Activated CD4-positive, alpha-beta T cell treated with anti-CD3 and anti-CD28 coated beads, Interleukin-2, amount 10 ng/mL, durations not matched to agents 7 days and 5 days (primary cell): ENCODE results near the gene PTPRG. TPM values are rescaled to one million over a fixed set of nuclear protein-coding genes. Genes with fewer than 3 reads are reported as not detected.
"Not testable (repeated sequence)": the region's sequence is repeated elsewhere in the genome, so short reads cannot be mapped to it uniquely, and the experiment has no call there.

ENCODE experiments used
- CTCF ChIA-PET: fragments of 350-600 bp; sonication (Branson Sonifier 250); formaldehyde crosslinking; loops from one replicate; lab custom pipeline; 2021; ENCODE audit warnings: antibody characterized with exemption; lab: Charles Lee
- POLR2A ChIA-PET: fragments of 350-600 bp; sonication (Branson Sonifier 250); formaldehyde crosslinking; loops from one replicate; lab custom pipeline; 2021; ENCODE audit warnings: antibody characterized with exemption; lab: Charles Lee
- DNase-seq: peaks from one replicate; pipeline ENCODE4 v3.0.0-alpha.2; 2020
- H3K27ac Mint-ChIP-seq: one replicate; pipeline ENCODE4 v1.8.0; 2021; ENCODE audit warnings: mild to moderate bottlenecking, moderate library complexity, mixed read lengths
- H3K27me3 Mint-ChIP-seq: one replicate; pipeline ENCODE4 v1.8.0; 2021; ENCODE audit warnings: mixed read lengths
- H3K36me3 Mint-ChIP-seq: one replicate; pipeline ENCODE4 v1.8.0; 2021; ENCODE audit warnings: low read depth, mixed read lengths
- H3K4me1 Mint-ChIP-seq: one replicate; pipeline ENCODE4 v1.8.0; 2021; ENCODE audit warnings: mixed read lengths
- H3K4me3 Mint-ChIP-seq: one replicate; pipeline ENCODE4 v1.8.0; 2021; ENCODE audit warnings: mild to moderate bottlenecking, moderate library complexity, mixed read lengths
- H3K9me3 Mint-ChIP-seq: one replicate; pipeline ENCODE4 v1.8.0; 2021; ENCODE audit warnings: mixed read lengths
- total RNA-seq, 2 experiments: library from RNA; stranded (reverse); gene quantifications; one replicate each; pipeline ENCODE4 v1.2.3, GENCODE V29; 2021

PTPRG gene
- total RNA-seq, 2 experiments from 2014 or later, result not detected

- H3K36me3 Mint-ChIP-seq, H3K27ac Mint-ChIP-seq, H3K4me1 Mint-ChIP-seq, CTCF ChIA-PET, DNase-seq, H3K27me3 Mint-ChIP-seq, H3K9me3 Mint-ChIP-seq, POLR2A ChIA-PET, H3K4me3 Mint-ChIP-seq: not testable (repeated sequence)
Observed at GRCh38 chr3:61698278-61699072, 137.1 kb downstream of the PTPRG start.

DNA sequence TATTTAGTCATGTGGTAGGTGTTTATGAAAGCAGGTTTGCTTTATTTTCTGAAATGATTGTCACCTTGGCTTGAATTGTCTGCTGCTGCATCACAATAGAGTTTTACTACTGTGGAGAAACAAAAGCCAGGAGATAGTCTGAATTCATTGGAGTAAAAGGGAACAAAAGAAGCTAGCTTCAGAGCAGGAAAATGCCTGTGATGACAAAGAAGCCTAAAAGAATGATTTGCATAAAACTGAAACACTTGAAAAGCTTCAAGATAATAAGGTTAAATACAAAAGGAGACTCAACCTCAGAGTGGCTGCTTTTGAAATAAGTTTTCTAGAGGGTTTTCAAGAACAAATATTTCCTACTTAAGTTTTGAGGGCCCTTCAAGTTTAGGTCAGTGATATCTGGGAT lies 138.3 kb downstream of the PTPRG start:
- no peaks in the 10 kb centered on the region for H3K4me1 Mint-ChIP-seq
- H3K9me3 Mint-ChIP-seq, result no peaks in the 10 kb centered on the region
- no peak overlapping the region for H3K27ac Mint-ChIP-seq
- H3K27me3 Mint-ChIP-seq, result no peaks in the 10 kb centered on the region
- no peak overlapping the region for H3K4me3 Mint-ChIP-seq
- ChIA-PET CTCF (no interaction called here), POLR2A (no interaction called here)
- no peak for DNase-seq
- no peaks in the 10 kb centered on the region for H3K36me3 Mint-ChIP-seq

GRCh38 chr3:61701011-61701410 lies 139.6 kb downstream of the PTPRG start:
- CTCF ChIA-PET, result no interaction called here
- H3K27ac Mint-ChIP-seq, result no peak overlapping the region

GRCh38 chr3:61702453-61702852 lies 141.1 kb downstream of the PTPRG start:
- H3K4me3 Mint-ChIP-seq, result no peak overlapping the region
- H3K27ac Mint-ChIP-seq, result no peak overlapping the region
- no peak for DNase-seq
- no peaks in the 10 kb centered on the region for H3K9me3 Mint-ChIP-seq
- ChIA-PET POLR2A (no interaction called here), CTCF (no interaction called here)
- H3K36me3 Mint-ChIP-seq, result no peaks in the 10 kb centered on the region
- no peaks in the 10 kb centered on the region for H3K27me3 Mint-ChIP-seq
- H3K4me1 Mint-ChIP-seq, result no peaks in the 10 kb centered on the region

More at GRCh38 chr3:61701011-61701410, 139.6 kb downstream of the PTPRG start:
- POLR2A ChIA-PET, result no interaction called here
- no peaks in the 10 kb centered on the region for H3K9me3 Mint-ChIP-seq
- H3K4me3 Mint-ChIP-seq, result no peak overlapping the region
- no peaks in the 10 kb centered on the region for H3K36me3 Mint-ChIP-seq
- no peak for DNase-seq
- no peaks in the 10 kb centered on the region for H3K4me1 Mint-ChIP-seq
- no peaks in the 10 kb centered on the region for H3K27me3 Mint-ChIP-seq

- CTCF ChIA-PET, result no interaction called here
- Mint-ChIP-seq H3K4me1 (no peaks in the 10 kb centered on the region), H3K27ac (no peak overlapping the region), H3K36me3 (no peaks in the 10 kb centered on the region), H3K4me3 (no peak overlapping the region), H3K27me3 (no peaks in the 10 kb centered on the region), H3K9me3 (no peaks in the 10 kb centered on the region)
- POLR2A ChIA-PET, result no interaction called here
- DNase-seq, result no peak
Observed at GRCh38 chr3:61704807-61705206, 143.4 kb downstream of the PTPRG start.

DNA sequence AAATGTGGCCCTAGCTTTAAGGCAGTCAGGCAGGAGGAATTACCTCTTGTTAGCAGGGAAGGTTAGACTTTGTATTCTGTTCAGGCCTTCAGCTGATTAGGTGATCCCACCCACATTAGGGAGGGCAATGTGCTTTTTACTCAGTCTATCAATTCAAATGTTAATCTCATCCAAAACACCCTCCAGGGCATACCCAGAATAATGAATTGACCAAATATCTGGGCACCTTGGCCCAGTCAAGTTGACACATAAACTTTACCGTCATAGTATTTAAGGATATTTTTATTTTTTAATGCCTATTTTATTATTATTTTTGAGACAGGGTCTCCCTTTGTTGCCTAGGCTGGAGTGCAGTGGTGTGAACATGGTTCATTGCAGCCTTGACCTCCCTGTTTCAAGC lies 146.1 kb downstream of the PTPRG start:
- POLR2A ChIA-PET, result no interaction called here
- no peak for DNase-seq
- Mint-ChIP-seq H3K27me3 (no peaks in the 10 kb centered on the region), H3K27ac (no peak overlapping the region), H3K9me3 (peaks cover 6% of the 10 kb centered on the region), H3K4me1 (no peaks in the 10 kb centered on the region), H3K36me3 (no peaks in the 10 kb centered on the region), H3K4me3 (no peak overlapping the region)
- CTCF ChIA-PET, result no interaction called here

- H3K27ac Mint-ChIP-seq, H3K9me3 Mint-ChIP-seq, DNase-seq, POLR2A ChIA-PET, H3K36me3 Mint-ChIP-seq, H3K27me3 Mint-ChIP-seq, H3K4me1 Mint-ChIP-seq, H3K4me3 Mint-ChIP-seq: not testable (repeated sequence)
- CTCF ChIA-PET, result interaction anchor here (0.7 kb wide), 1 partner anchor 737 kb away, joined by 4 read pairs; no protein-coding TSS in a partner anchor
Observed at GRCh38 chr3:61710920-61711319, 149.5 kb downstream of the PTPRG start.

DNA sequence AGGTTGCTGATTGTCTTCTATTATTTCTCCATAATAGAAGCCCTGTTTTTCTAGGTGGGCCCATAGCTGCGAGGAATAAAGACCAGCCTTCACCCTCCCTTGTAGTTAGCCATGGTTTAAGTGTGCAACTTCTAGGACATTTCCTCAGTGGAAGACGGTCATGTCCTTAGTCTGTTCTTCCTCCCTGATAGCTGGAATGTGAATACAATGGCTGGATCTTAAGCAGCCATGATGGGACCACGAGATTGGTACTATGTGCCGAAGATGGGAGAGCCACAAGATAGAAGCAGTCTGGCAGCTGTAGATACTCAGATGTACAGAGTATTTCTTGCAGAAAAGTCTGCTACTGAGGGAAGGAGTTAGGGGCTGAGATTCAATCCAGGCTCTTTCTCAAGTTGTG lies 152.9 kb downstream of the PTPRG start:
- CTCF ChIA-PET, result interaction anchor here (1.3 kb wide), 1 partner anchor 12 kb away, joined by 3 read pairs; no protein-coding TSS in a partner anchor
- peaks cover 6% of the 10 kb centered on the region for H3K9me3 Mint-ChIP-seq

GRCh38 chr3:61715886-61716527 lies 154.6 kb downstream of the PTPRG start:
- Mint-ChIP-seq H3K4me1 (no peaks in the 10 kb centered on the region), H3K27me3 (no peaks in the 10 kb centered on the region), H3K36me3 (no peaks in the 10 kb centered on the region), H3K27ac (no peak overlapping the region), H3K9me3 (peaks cover 4% of the 10 kb centered on the region), H3K4me3 (no peak overlapping the region)
- POLR2A ChIA-PET, result no interaction called here
- DNase-seq, result no peak
- CTCF ChIA-PET, result no interaction called here

More for the DNA sequence above, 152.9 kb downstream of the PTPRG start:
- H3K4me3 Mint-ChIP-seq, result no peak overlapping the region
- POLR2A ChIA-PET, result no interaction called here
- no peak overlapping the region for H3K27ac Mint-ChIP-seq
- no peak for DNase-seq
- no peaks in the 10 kb centered on the region for H3K4me1 Mint-ChIP-seq
- H3K36me3 Mint-ChIP-seq, result no peaks in the 10 kb centered on the region
- no peaks in the 10 kb centered on the region for H3K27me3 Mint-ChIP-seq

GRCh38 chr3:61716693-61717092 lies 155.3 kb downstream of the PTPRG start:
- H3K4me1 Mint-ChIP-seq, H3K9me3 Mint-ChIP-seq, POLR2A ChIA-PET, H3K27ac Mint-ChIP-seq, H3K36me3 Mint-ChIP-seq, H3K4me3 Mint-ChIP-seq, DNase-seq, CTCF ChIA-PET, H3K27me3 Mint-ChIP-seq: not testable (repeated sequence)

DNA sequence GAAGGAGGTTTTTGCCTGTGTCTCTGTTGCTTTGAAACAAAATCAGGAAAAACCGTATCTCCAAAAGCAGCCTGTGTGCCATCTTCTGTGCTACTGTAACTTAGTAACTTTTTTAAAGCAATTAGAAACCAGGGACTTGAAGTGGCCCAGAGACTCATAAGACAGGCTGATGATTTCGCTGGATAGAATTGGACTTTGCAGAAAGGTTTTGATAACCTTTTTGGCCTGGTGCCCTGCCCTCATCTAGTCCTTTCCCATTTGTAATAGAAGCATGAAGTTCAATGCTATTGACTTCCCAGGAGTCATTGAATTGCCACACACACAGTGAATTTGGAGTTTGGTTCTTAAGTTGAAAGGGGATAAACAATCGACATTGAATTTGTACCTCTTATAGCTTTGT lies 157.2 kb downstream of the PTPRG start:
- Mint-ChIP-seq H3K4me3 (no peak overlapping the region), H3K4me1 (no peaks in the 10 kb centered on the region), H3K27me3 (no peaks in the 10 kb centered on the region), H3K9me3 (no peaks in the 10 kb centered on the region), H3K27ac (no peak overlapping the region), H3K36me3 (no peaks in the 10 kb centered on the region)
- POLR2A ChIA-PET, result no interaction called here
- no peak for DNase-seq
- CTCF ChIA-PET, result interaction anchor here (0.6 kb wide), 1 partner anchor 144 kb away, joined by 5 read pairs; no protein-coding TSS in a partner anchor

DNA sequence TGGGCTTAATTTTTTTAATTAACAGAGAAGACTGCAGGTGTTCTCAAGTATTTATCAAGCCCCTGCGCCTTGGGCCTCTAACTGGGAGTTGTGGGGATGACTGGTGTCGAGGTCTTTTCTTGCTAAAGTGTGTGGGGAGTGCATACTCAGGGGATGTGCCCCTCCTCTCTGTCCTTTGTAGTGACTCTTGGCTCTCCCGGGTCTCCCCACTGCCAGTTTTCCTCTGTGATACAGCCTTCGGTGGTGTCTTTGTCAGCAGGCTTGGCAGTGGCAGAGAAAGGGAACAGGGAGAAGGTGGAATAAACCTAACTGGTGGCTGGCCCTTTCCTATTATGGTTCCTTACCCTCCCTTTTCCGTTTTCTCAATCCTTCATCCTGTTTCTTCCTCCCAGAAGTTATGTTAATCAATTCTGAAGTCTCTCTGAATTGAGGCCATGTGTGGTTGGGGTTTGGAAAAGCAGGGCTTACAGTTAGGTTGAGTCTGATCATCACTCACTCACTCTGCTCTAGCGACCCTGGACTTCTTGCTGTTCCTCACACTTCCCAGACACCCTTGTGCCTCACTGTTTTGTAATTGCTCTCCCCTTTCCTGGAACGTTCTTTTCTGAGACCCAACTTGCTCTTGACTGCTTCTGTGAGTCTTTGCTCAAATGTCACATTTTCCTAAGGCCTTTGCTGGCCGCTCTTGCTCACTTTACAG lies 158.1 kb downstream of the PTPRG start:
- no peaks in the 10 kb centered on the region for H3K9me3 Mint-ChIP-seq
- H3K27ac Mint-ChIP-seq, result no peak overlapping the region
- CTCF ChIA-PET, result no interaction called here
- H3K4me3 Mint-ChIP-seq, result no peak overlapping the region
- no peaks in the 10 kb centered on the region for H3K36me3 Mint-ChIP-seq
- no peak for DNase-seq
- H3K4me1 Mint-ChIP-seq, result no peaks in the 10 kb centered on the region
- H3K27me3 Mint-ChIP-seq, result no peaks in the 10 kb centered on the region
- POLR2A ChIA-PET, result no interaction called here

DNA sequence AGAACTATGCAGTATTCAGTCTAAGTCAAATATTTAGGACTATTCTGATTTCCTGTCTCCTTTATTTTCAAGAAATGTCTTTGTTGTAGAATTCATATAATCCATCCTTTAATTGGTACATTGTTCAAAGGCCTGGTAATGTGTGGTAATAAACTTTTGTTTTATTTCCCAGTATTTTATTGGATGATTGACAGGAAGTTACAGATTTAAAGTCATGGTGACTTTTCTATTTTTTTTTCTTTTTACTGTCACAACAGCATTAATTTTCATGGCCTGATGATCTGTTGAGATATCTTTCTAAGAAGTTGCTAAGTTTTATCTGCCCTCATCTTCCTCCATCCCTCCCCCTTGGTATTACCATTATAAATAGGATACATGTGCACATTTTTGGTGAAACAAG lies 161.7 kb downstream of the PTPRG start:
- CTCF ChIA-PET, result no interaction called here
- no peak for DNase-seq

More for the DNA sequence above, 161.7 kb downstream of the PTPRG start:
- H3K27me3 Mint-ChIP-seq, result no peaks in the 10 kb centered on the region
- H3K9me3 Mint-ChIP-seq, result no peaks in the 10 kb centered on the region
- no peaks in the 10 kb centered on the region for H3K36me3 Mint-ChIP-seq
- H3K4me3 Mint-ChIP-seq, result no peak overlapping the region
- no peaks in the 10 kb centered on the region for H3K4me1 Mint-ChIP-seq
- H3K27ac Mint-ChIP-seq, result no peak overlapping the region
- POLR2A ChIA-PET, result no interaction called here
